Activated naive CD4-positive, alpha-beta T cell treated with anti-CD3 and anti-CD28 coated beads, Interleukin-2, amount 50 U/mL, for 24 hours (primary cell): Measurements from ENCODE around the gene HNRNPK.

Experiments
- H3K27ac Mint-ChIP-seq: one replicate; pipeline ENCODE4 v1.8.0; 2021; ENCODE audit warnings: mild to moderate bottlenecking, mixed read lengths
- H3K27me3 Mint-ChIP-seq: one replicate; pipeline ENCODE4 v1.8.0; 2021; ENCODE audit warnings: mixed read lengths
- H3K36me3 Mint-ChIP-seq: one replicate; pipeline ENCODE4 v1.8.0; 2021; ENCODE audit warnings: mixed read lengths
- H3K4me1 Mint-ChIP-seq: one replicate; pipeline ENCODE4 v1.8.0; 2021; ENCODE audit warnings: mixed read lengths
- H3K4me3 Mint-ChIP-seq: one replicate; pipeline ENCODE4 v1.8.0; 2021; ENCODE audit warnings: mild to moderate bottlenecking, mixed read lengths
- H3K9me3 Mint-ChIP-seq: one replicate; pipeline ENCODE4 v1.8.0; 2021; ENCODE audit warnings: mixed read lengths

The HNRNPK gene

DNA sequence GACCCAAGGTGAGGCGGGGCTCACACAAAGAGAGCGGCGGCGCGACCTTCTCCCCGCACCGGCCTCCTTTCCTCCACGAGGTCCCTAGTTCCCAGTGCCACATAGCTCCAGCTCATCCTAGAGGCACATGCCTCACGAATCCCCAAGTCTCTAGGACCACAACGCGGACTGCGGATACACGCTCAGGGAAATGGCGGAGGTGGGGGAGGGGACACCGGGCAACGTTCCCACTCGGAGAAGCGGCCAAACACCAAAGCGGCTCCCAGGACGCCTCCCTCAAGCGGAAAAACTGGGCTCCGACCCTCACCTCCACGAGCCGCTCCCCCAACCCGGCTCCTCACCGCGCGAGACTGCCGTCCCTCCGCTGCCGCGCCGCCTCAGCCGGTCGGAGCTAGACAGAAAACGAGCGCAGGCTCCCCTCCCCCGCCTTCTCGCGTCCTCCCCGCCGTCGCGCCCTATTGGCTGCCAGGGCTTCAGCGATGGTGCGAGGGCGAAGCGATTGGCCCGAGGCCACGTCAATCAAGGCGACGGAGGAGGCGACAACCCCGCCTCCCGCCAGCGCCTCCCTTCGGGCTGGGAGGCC lies at the start of gene HNRNPK:
HNRNPK (minus strand) TSS at position 404 of the 583 bp plus-strand sequence. CDS start 1,963 bp downstream, outside the sequence.
- H3K4me1 Mint-ChIP-seq: peaks cover 43% of the 10 kb centered on the region

DNA sequence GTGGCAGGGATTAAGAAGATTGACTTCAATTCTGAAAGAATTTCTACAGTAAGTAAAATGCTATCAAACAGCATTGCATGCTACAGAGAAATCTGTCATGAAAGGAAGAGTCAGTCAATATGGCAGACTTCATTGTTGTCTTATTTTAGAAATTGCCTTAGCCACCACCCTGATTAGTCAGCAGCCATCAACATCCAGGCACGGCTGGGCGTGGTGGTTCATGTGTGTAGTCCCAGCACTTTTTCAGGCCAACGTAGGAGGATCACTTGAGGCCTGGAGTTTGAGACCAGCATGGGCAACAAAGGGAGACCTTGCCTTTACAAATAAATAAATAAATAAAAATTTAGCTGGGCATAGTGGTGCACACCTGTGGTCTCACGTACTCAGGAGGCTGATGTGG lies 47.2 kb upstream of the HNRNPK start:
- H3K27ac Mint-ChIP-seq: no peak overlapping the region
- no peaks in the 10 kb centered on the region for H3K36me3 Mint-ChIP-seq
- no peaks in the 10 kb centered on the region for H3K4me1 Mint-ChIP-seq
- H3K9me3 Mint-ChIP-seq: no peaks in the 10 kb centered on the region
- peaks cover 3% of the 10 kb centered on the region for H3K27me3 Mint-ChIP-seq
- no peak overlapping the region for H3K4me3 Mint-ChIP-seq

More for the DNA sequence above, at the start of gene HNRNPK:
- H3K9me3 Mint-ChIP-seq: no peaks in the 10 kb centered on the region
- peaks cover 28% of the 10 kb centered on the region for H3K36me3 Mint-ChIP-seq
- peak within 1 kb of the TSS; percentile 95 for H3K4me3 Mint-ChIP-seq
- no peaks in the 10 kb centered on the region for H3K27me3 Mint-ChIP-seq
- peak within 1 kb of the TSS; percentile 100 for H3K27ac Mint-ChIP-seq

DNA sequence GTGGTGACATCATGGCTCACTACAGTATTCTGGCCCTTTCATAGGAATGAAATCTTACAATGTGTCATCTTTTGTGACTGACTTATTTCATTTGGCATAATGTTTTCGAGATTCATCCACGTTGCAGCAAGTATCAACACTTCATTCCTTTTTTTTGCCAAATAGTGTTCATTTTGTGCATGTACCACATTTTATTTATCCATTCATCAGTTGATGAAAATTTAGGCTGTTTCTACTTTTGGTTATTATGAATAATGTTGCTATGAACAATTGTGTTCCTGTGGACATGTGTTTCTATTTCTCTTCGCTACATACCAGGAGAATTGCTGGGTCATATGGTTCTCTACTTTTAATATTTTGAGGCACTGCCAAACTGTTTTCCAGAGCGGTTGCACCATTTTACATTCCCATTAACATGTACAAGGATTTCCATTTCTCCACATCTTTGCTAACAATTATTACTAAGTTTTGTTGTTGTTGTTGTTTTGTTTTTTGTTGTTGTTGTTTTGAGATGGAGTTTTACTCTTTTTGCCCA lies 44.1 kb upstream of the HNRNPK start:
- no peak overlapping the region for H3K4me3 Mint-ChIP-seq
- H3K4me1 Mint-ChIP-seq: no peaks in the 10 kb centered on the region
- H3K9me3 Mint-ChIP-seq: no peaks in the 10 kb centered on the region
- H3K27me3 Mint-ChIP-seq: peaks cover 3% of the 10 kb centered on the region
- no peak overlapping the region for H3K27ac Mint-ChIP-seq
- H3K36me3 Mint-ChIP-seq: no peaks in the 10 kb centered on the region

DNA sequence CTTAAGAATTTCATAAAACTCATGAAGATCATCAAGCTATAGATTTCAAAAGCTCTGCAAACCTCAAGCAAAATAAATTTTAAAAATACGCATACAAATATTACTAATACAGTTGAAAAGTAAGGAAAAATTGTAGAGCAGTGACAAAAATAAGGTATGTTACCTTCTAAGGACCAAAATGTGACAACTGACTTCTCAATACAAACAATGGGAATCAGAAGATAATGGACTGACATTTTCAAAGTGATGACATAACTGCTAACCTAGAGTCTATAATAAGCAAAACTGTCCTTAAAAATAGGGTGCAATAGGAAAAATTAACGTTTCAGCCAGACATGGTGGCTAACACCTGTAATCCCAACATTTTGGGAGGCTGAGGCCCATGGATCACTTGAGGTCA lies 27.6 kb upstream of the HNRNPK start:
- Mint-ChIP-seq H3K4me3 (no peak overlapping the region), H3K9me3 (no peaks in the 10 kb centered on the region), H3K4me1 (no peaks in the 10 kb centered on the region), H3K27ac (no peak overlapping the region), H3K36me3 (no peaks in the 10 kb centered on the region), H3K27me3 (no peaks in the 10 kb centered on the region)

DNA sequence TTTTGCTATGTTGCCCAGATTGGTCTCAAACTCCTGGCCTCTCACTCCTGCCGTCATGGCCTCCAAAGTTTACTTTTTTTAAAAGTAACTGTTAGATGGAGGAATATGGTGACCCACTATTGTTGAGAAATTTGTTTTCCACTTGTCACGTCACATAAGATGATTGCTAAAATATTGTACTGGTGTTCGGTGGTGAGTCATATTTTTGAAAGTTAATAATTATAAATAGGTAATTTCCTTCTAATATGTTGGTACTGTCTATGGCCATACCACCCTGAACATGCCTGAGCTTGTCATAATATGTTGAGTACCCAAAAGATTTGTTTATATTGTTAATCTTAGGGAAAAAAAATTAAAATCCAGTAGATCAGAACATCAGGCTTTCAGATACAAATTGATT lies 23.2 kb upstream of the HNRNPK start:
- Mint-ChIP-seq H3K27me3 (no peaks in the 10 kb centered on the region), H3K27ac (no peak overlapping the region), H3K4me1 (peaks cover 12% of the 10 kb centered on the region), H3K36me3 (peaks cover 4% of the 10 kb centered on the region), H3K4me3 (no peak overlapping the region), H3K9me3 (no peaks in the 10 kb centered on the region)

DNA sequence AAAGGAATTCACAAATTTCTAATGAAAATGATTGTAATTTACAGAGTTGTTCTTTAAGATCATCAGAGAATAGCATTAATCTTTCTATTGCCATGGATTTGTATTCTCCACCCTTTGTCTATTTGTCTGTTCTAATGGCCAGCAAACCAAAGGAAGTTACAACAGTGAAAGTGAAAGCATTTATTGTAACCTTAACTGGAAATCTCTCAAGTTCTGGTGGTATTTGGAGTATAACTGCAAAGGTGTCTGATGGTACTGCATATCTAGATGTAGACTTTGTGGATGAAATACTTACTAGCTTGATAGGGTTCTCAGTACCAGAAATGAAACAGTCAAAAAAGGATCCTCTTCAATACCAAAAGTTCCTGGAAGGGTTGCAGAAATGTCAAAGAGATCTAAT lies 22.3 kb upstream of the HNRNPK start:
- Mint-ChIP-seq H3K9me3 (no peaks in the 10 kb centered on the region), H3K27me3 (no peaks in the 10 kb centered on the region), H3K4me3 (no peak overlapping the region), H3K4me1 (peaks cover 12% of the 10 kb centered on the region), H3K27ac (no peak overlapping the region), H3K36me3 (peaks cover 4% of the 10 kb centered on the region)

DNA sequence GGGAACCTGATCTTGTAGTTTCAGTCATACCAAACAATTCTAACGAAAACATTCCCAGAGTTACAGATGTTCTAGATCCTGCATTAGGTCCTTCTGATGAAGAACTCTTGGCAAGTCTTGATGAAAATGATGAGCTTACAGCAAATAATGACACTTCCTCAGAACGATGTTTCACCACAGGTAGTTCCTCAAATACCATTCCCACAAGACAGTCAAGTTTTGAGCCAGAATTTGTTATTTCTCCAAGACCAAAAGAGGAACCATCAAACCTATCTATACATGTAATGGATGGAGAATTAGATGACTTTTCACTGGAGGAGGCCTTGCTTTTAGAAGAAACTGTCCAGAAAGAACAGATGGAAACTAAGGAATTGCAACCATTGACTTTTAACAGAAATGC lies 21.6 kb upstream of the HNRNPK start:
- Mint-ChIP-seq H3K4me3 (no peak overlapping the region), H3K4me1 (peaks cover 12% of the 10 kb centered on the region), H3K36me3 (peaks cover 4% of the 10 kb centered on the region), H3K27ac (no peak overlapping the region), H3K27me3 (no peaks in the 10 kb centered on the region), H3K9me3 (no peaks in the 10 kb centered on the region)

DNA sequence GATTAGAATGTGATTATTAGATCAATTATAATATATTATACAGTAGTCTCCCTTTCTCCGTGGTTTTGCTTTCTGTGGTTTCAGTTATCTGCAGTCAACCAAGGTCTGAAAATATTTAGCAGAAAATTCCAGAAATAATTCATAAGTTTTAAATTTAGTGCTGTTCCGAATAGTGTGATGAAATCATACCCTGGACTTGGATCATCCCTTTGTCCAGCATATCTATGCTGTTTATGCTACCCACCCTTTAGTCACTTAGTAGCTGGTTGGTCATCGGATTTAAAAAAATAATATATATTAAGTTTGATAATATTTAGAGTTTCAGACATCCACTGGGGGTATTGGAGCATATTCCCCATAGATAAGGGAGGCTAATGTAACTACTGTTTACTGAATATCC lies 20.2 kb upstream of the HNRNPK start:
- H3K4me3 Mint-ChIP-seq: no peak overlapping the region
- H3K36me3 Mint-ChIP-seq: peaks cover 8% of the 10 kb centered on the region
- no peaks in the 10 kb centered on the region for H3K27me3 Mint-ChIP-seq
- no peaks in the 10 kb centered on the region for H3K9me3 Mint-ChIP-seq
- no peak overlapping the region for H3K27ac Mint-ChIP-seq
- H3K4me1 Mint-ChIP-seq: peaks cover 12% of the 10 kb centered on the region

DNA sequence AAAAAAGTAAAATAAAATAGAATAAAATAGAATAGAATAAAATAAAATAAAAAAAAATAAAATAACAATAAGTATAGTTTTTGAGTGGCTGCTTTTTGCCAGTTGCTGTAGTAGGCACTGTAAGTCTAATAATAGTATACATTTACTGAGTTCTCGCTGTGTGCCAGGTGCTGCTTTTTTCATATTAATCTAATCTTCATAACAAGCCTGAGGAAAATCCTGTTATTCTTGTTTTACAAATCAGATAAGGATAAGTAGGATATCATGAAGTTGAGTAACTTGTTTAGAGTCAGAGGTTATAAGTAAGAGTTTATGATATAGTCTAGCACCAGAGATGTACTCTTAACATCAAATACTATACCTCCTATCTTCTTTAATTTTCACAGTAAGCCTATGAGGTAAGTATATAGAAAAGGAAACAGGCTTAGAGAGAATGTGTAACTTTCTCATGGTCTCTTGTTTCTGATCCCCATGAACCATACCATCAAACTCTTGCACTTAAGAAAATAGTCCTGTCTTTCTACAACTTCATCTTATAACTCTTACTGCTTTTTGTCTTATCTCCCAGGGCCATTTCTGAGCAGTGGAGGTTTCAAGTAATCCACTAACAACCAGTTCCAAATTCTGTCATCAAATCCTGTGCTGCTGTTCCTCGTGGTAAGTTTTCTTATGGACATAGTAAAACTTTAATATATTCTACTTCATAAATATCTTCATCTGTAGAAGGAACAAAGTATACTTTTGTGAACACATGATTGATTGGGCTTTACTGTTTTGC lies 19.3 kb upstream of the HNRNPK start:
- peaks cover 12% of the 10 kb centered on the region for H3K4me1 Mint-ChIP-seq
- no peaks in the 10 kb centered on the region for H3K9me3 Mint-ChIP-seq
- H3K27me3 Mint-ChIP-seq: no peaks in the 10 kb centered on the region
- no peak overlapping the region for H3K27ac Mint-ChIP-seq
- no peak overlapping the region for H3K4me3 Mint-ChIP-seq
- H3K36me3 Mint-ChIP-seq: peaks cover 8% of the 10 kb centered on the region

DNA sequence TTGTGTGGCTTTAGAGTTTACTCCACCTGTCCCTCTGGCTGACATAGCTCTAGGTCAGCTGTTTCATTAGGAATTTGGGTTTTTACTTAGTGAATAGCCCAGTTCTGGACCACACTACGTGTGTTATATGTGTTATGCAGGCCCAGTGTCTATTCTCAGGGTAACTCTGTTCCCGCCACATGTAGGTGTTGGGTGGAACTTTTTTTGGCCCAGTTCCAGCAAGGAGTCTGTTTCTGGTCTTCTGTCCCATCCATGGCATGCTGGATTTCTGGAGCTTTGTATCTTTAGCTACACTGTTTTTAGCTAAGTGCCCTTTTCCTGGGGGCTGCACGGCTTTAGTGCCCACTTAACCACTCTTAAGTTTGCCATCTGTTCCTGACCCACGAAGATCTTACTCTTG lies 16.1 kb upstream of the HNRNPK start:
- Mint-ChIP-seq H3K4me3 (no peak overlapping the region), H3K27me3 (no peaks in the 10 kb centered on the region), H3K9me3 (no peaks in the 10 kb centered on the region), H3K27ac (no peak overlapping the region), H3K36me3 (peaks cover 6% of the 10 kb centered on the region), H3K4me1 (no peaks in the 10 kb centered on the region)

DNA sequence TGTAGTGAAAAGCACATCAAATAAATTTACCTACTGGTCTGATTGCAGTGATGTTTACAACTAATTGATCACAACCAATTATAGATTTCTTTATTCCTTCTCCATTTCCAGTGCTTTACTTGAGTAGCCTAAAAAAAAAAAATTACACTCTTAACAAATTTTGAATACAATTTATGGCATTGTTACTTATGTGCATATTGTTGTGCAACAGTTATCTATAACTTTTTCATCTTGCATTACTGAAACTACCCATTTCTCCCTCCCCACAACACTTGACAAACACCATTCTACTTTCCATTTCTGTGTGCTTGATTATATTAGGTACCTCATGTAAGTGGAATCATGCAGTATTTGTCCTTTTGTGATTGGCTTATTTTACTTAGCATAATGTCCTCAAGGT lies 12.9 kb upstream of the HNRNPK start:
- Mint-ChIP-seq H3K4me1 (no peaks in the 10 kb centered on the region), H3K27me3 (no peaks in the 10 kb centered on the region), H3K9me3 (no peaks in the 10 kb centered on the region), H3K27ac (no peak overlapping the region), H3K4me3 (no peak overlapping the region), H3K36me3 (peaks cover 15% of the 10 kb centered on the region)

DNA sequence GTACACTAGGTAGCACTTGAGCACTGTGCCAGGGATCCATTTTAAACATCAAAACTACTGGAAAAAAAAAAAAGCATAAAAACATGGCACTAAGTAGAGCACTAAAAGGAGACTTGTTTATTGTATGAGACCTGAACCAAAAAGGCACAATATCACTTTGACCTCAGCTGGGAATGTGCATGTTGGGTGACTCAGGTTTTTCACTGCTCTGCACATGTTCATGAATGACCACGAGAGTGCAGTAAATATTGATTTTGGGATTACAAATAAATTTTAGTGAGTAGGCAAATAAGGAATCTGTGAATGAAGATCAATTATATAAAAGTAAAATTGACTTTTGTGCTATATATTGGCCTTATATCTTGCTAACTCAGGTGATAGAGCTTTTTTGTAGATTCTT lies 12.4 kb upstream of the HNRNPK start:
- Mint-ChIP-seq H3K27me3 (no peaks in the 10 kb centered on the region), H3K36me3 (peaks cover 15% of the 10 kb centered on the region), H3K4me3 (no peak overlapping the region), H3K9me3 (no peaks in the 10 kb centered on the region), H3K4me1 (peaks cover 3% of the 10 kb centered on the region), H3K27ac (no peak overlapping the region)

DNA sequence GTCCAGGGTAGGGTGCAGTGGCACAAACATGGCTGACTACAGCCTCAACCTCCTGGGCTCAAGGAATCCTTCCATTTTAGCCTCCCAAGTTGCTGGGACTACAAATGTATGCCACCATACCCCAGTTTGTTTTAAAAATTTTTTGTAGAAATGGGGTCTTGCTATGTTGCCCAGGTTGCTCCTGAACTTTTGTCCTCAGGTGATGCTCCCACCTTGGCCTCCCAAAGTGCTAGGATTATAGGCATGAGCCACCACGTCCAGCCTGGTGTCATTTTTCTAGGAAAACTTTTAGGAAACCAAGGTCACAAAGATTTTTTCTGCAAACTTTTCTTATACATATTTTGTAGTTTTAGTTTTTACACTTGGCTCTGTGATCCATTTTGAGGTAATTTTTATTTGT lies 11.3 kb upstream of the HNRNPK start:
- Mint-ChIP-seq H3K36me3 (peaks cover 15% of the 10 kb centered on the region), H3K4me3 (no peak overlapping the region), H3K9me3 (no peaks in the 10 kb centered on the region), H3K27ac (no peak overlapping the region), H3K27me3 (no peaks in the 10 kb centered on the region), H3K4me1 (peaks cover 12% of the 10 kb centered on the region)

DNA sequence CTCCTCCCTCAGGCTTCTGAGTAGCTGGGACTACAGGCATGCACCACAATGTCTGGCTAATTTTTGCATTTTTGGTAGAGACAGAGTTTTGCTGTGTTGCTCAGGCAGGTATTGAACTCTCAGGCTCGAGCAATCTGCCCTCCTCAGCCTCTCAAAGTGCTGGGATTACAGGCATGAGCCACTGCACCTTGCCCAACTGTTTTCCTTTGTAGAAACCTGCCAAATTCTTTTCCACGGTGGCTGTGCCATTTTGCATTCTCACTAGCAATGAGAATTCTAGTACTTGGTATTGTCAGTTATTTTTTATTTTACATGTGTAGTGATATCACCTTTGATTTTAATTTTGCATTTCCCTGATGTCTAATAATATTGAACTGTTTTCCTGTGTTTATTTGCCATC lies 8.4 kb upstream of the HNRNPK start:
- Mint-ChIP-seq H3K27me3 (no peaks in the 10 kb centered on the region), H3K27ac (no peak overlapping the region), H3K4me3 (no peak overlapping the region), H3K4me1 (peaks cover 12% of the 10 kb centered on the region), H3K9me3 (no peaks in the 10 kb centered on the region), H3K36me3 (peaks cover 14% of the 10 kb centered on the region)

DNA sequence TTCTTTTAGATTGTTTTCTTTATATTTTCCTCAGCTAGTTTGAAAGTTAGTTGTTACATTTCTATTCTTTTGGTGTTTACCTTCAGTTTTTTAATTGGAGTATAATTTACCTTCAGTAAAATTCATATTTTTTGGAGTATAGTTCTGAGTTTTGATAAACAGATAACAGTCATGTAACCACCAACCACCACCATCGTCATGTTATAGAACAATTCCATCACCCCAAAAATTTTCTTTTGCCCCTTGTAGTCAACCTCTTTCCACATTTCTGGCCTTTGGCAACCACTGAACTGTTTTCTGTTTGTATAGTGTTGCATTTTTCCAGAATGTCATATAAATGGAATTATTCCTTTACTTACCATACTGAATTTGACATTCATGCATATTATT lies 7.4 kb upstream of the HNRNPK start:
- H3K9me3 Mint-ChIP-seq: no peaks in the 10 kb centered on the region
- no peak overlapping the region for H3K27ac Mint-ChIP-seq
- no peak overlapping the region for H3K4me3 Mint-ChIP-seq
- no peaks in the 10 kb centered on the region for H3K27me3 Mint-ChIP-seq
- peaks cover 20% of the 10 kb centered on the region for H3K4me1 Mint-ChIP-seq
- peaks cover 14% of the 10 kb centered on the region for H3K36me3 Mint-ChIP-seq

DNA sequence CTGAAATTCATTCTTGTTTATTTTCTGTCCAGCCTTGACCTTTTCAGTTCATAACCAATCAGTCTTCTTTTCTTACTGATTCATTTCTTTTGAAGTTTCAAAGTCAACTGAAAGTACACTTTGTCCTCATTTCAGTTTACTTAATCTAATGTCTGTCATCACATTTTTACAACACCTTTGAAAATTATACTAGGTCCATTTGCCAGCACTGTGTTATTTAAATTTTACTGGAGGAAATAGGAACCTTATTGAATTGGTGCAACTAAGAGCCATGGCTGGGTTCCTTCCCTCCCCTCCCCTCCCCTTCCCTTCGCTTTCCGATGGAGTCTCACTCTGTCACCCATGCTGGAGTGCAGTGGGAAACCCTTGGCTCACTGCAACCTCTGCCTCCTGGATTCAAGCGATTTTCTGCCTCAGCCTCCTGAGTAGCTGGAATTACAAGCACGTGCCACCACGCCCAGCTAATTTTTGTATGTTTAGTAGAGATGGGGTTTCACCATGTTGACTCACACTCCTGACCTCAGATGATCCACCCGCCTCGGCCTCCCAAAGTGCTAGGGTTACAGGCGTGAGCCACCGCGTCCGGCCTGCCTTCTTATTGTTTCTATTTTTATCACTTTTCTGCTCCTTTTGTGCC lies 6.9 kb upstream of the HNRNPK start:
- Mint-ChIP-seq H3K27ac (no peak overlapping the region), H3K27me3 (no peaks in the 10 kb centered on the region), H3K9me3 (no peaks in the 10 kb centered on the region), H3K4me3 (no peak overlapping the region), H3K4me1 (peaks cover 20% of the 10 kb centered on the region), H3K36me3 (peaks cover 14% of the 10 kb centered on the region)
